Right ventricle myocardium superior (tissue), 1 donor: Measurements from ENCODE around the gene ORC1. TPM values are rescaled to one million over a fixed set of nuclear protein-coding genes. Genes with fewer than 3 reads are reported as not detected.

Experiments
- ATAC-seq: fragments of 200-7000 bp; cut with Tn5 transposase; one replicate; pipeline ENCODE4 v1.9.1; 2020; ENCODE audit warnings: mild to moderate bottlenecking; ENCODE audit not compliant: poor library complexity
- DNase-seq: peaks from one replicate; pipeline ENCODE4 v3.0.0-alpha.2; 2020
- intact Hi-C: fragments of 100-400 bp; cut with DNase I; formaldehyde crosslinking; loops from one replicate; pipeline ENCODE4 v1.11.2; 2022
- total RNA-seq: library from RNA; stranded (reverse); fragmentation: NEBNext Ultra II Directional; extraction: Animal tissue kit (Norgen Biotek cat#: 25700); gene quantifications from one replicate; pipeline ENCODE4 v1.2.1, GENCODE V29; 2021
- donor health status: DM: no; HTN: yes; CAD: no; lungs with severe emphysema.

Gene ORC1
- total RNA-seq, 1 donor from 2014 or later, result 0.22 TPM

GRCh38 chr1:52355847-52356505, 48.2 kb downstream of the ORC1 start:
- ATAC-seq (no peak), DNase-seq (no peak)
- intact Hi-C loops, result no loop called here

GRCh38 chr1:52355436-52355835, 48.8 kb downstream of the ORC1 start:
- ATAC-seq (no peak), DNase-seq (no peak)
- intact Hi-C loops, result no loop called here

DNA sequence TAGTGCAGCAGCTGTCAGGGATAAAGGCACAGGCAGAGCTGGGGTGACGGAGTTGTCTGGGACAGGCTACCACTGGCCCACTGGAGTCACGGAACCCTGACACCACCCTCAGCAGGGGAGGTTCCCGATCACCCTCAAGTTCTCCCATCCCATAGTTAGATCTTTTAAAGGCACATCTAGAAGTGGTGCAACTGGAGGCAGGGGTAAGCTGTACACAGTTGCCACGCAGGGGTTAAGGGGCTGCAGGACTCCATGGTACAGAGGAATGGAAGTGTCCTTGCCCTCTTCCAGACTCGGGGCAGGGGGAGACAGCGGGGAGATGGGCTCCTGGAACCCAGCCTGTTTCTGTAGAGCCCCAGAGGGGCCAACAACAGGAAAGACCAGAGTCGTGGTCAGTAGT, 51.5 kb downstream of the ORC1 start:
- DNase-seq, result no peak
- no peak for ATAC-seq
- intact Hi-C loops, result no loop called here

DNA sequence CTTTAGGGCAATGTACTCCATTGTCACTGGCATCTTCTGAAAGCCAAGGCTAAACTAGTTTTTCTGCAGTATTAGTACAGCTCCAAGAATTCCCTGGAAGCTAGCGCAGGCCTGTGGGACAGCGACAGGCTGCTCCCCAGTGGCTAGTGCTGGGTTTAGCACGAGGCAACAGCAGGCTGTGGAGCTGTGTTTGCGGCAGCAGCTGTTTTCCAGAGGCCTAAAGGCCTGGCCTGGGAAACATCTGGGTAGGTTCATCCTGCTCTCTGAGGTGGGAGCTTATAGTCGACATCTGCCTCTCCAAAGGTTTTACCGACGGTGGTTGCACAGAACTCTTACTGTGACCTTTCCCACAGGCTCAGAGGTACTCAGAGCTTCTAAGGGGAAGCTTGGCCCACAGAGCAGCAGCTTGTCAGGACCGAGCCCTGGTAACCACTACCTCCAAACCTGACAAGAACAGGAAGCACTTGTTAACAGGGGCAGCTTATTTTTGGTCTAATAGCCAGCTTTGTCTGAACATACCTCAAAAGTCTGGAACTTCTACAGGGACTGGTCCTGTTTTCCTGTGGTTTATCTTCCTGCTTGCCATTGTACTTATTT, 55.4 kb downstream of the ORC1 start:
- intact Hi-C loops, result no loop called here
- DNase-seq (no peak), ATAC-seq (peak; percentile 38)

DNA sequence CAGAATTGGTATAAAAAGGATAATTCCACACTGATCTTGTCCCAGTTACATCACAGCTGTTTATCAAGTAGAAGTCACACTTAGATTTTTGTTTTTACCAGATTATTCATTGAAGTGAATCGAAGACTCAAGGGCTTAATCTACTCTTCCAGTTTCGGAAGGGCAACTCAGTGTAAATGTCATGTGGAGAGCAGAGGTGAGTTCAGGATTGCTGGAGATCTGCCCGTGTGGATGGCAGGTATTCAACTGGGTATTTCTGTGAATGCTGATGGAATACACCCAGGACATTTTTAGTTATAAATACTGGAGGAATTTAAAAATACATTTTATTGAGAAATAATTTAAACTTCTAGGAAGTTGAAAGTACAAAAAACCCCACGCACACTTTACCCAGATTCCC, 57.6 kb downstream of the ORC1 start:
- intact Hi-C loops, result no loop called here
- DNase-seq (no peak), ATAC-seq (no peak)

GRCh38 chr1:52345252-52345651, 59.0 kb downstream of the ORC1 start:
- intact Hi-C loops, result no loop called here
- DNase-seq (no peak), ATAC-seq (no peak)

- DNase-seq (no peak), ATAC-seq (no peak)
- intact Hi-C loops, result no loop called here
Observed at GRCh38 chr1:52343979-52344378, 60.2 kb downstream of the ORC1 start.

GRCh38 chr1:52341655-52342260, 62.5 kb downstream of the ORC1 start:
- intact Hi-C loops, result no loop called here
- ATAC-seq (no peak), DNase-seq (no peak)

DNA sequence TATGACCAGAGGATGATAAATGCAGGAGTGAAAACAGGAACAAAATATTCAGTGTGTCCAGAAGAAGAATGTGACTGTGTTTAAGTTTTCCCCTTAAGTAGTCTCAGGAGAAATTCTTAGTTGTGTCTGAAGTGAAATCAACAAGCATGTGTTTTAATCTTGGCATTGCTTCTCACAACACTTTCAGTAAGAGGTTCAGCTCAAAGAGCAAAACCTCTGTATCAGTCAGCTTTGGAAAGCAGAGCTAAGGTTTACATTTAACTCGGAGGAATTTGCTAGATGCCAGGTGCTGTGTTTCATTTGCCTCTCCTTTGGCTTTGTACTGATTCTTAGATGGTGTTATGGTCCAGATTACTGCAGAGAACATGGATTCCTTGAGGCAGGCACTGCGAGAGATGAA, 66.8 kb downstream of the ORC1 start:
- DNase-seq (no peak), ATAC-seq (no peak)
- intact Hi-C loops, result no loop called here

GRCh38 chr1:52334906-52335528, 69.2 kb downstream of the ORC1 start:
- ATAC-seq, result no peak
- no peak for DNase-seq
- intact Hi-C loops, result no loop called here

GRCh38 chr1:52332411-52332810, 71.8 kb downstream of the ORC1 start:
- ATAC-seq, result no peak

DNA sequence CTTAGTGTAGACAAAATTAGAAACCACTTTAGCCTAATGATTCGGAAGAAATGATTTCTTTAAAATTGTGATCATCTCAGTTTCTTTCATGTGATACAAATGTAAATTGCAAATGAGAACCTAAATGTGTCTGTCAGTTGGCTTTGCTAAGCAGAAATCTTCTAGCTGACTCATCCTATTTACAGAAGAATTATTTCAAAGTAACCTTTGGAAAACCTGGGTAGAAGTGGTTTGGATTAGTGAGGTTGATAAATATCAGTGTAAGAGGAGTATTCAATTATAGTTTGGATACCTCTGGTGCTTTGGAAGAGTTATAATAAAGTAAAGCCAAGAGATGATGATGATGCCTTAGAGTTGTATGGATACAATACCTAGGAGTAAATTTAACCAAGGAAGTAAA, 75.6 kb downstream of the ORC1 start:
- intact Hi-C loops, result no loop called here
- no peak for ATAC-seq
- no peak for DNase-seq

More at GRCh38 chr1:52332411-52332810, 71.8 kb downstream of the ORC1 start:
- DNase-seq, result no peak
- intact Hi-C loops, result no loop called here

DNA sequence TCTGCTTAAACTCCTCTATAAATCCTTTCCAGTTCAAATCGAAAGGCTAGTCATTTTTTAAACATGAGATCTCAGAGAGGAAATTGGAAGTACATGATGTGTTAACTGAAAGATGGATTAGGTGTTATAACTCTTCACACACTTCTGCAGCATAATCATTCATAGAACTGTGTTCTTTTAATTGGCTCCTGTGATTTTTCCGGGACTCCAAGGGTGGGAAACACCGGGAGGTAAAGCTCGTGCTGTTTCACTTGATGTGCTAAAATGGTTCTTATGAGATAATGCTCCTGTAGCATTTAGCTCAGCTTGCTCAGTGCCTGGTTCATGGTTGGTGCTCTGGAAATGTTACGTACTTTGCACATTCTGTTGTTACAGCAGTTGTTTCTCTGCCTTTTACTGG, 78.4 kb downstream of the ORC1 start:
- no peak for ATAC-seq
- no peak for DNase-seq
- intact Hi-C loops, result no loop called here

- DNase-seq (no peak), ATAC-seq (no peak)
- intact Hi-C loops, result no loop called here
Observed at GRCh38 chr1:52323731-52324130, 80.5 kb downstream of the ORC1 start.

Other genes with a start within 250 kb of the ORC1 start
- gene CC2D1B, start 38.2 kb downstream of the ORC1 start, total RNA-seq, result 11.7 TPM
- 18.6 TPM for gene PRPF38A, start 179 bp upstream of the ORC1 start, total RNA-seq
- gene TUT4, start 148.7 kb upstream of the ORC1 start, total RNA-seq, result 31.8 TPM
- gene GPX7, start 197.9 kb upstream of the ORC1 start, total RNA-seq, result 3.9 TPM
- not detected for gene SHISAL2A, start 228.7 kb upstream of the ORC1 start, total RNA-seq